Esophagus muscularis mucosa (tissue), 3 donors: ENCODE results near the gene CCNL2.

Source experiments
- POLR2A ChIP-seq: fragments of 450-650 bp; IDR thresholded peaks from one replicate; pipeline ENCODE4 v1.6.1; 2017; ENCODE audit warnings: antibody characterized with exemption, moderate library complexity, mild to moderate bottlenecking, low read depth
- POLR2AphosphoS5 ChIP-seq, 2 donors: sonication (generic); formaldehyde crosslinking; IDR thresholded peaks; one replicate each; pipeline ENCODE4 v1.6.1; 2017; ENCODE audit warnings: antibody characterized with exemption in 2 of 2
- TF ChIP-seq, protein P1 (sequence below), 3 experiments: fragments of 200-600 bp in 2 of 3; fragments of 450-650 bp in 1 of 3; sonication (generic) in 2 of 3; IDR thresholded peaks; one replicate each; pipeline ENCODE4 v1.5.1; 2017 to 2019; ENCODE audit warnings: antibody characterized with exemption in 3 of 3, mild to moderate bottlenecking in 2 of 3, moderate library complexity in 1 of 3

DNA sequence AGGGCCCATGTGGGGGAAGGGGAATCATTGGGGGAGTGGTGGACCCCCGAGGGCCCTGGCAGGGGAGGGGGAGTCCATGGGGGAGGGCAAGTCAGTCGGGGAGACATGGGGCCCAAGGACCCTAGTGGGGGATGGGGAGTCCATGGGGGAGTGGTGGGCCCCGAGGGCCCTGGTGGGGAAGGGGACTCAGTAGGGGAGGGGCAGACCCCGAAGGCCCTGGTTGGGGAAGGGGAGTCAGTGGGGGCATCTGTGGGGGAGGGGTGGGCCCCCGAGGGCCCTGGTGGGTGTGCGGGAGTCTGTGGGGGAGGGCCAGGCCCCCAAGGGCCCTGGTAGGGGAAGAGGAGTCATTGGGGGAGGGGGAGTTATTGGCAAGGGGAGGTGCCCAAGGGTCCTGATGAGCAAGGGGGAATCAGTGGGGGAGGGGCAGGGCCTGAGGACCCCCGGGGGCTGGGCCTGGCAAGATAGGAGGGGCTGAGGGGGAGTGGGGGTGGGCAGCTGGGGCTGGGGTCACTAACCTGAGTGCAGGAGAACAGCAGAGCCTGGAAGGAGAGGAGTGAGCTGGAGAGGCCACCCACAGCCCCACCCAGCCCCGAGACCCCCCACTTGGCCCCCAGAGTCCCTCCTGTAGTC, 42.9 kb downstream of the CCNL2 start:
- TF ChIP-seq POLR2A = no peak
- TF ChIP-seq, protein P1, sequence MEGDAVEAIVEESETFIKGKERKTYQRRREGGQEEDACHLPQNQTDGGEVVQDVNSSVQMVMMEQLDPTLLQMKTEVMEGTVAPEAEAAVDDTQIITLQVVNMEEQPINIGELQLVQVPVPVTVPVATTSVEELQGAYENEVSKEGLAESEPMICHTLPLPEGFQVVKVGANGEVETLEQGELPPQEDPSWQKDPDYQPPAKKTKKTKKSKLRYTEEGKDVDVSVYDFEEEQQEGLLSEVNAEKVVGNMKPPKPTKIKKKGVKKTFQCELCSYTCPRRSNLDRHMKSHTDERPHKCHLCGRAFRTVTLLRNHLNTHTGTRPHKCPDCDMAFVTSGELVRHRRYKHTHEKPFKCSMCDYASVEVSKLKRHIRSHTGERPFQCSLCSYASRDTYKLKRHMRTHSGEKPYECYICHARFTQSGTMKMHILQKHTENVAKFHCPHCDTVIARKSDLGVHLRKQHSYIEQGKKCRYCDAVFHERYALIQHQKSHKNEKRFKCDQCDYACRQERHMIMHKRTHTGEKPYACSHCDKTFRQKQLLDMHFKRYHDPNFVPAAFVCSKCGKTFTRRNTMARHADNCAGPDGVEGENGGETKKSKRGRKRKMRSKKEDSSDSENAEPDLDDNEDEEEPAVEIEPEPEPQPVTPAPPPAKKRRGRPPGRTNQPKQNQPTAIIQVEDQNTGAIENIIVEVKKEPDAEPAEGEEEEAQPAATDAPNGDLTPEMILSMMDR (IDR thresholded peaks at IDR 0.05) = no peak
- no peak for TF ChIP-seq POLR2AphosphoS5 (IDR thresholded peaks at IDR 0.05)
